ENCODE measurements around the gene RNF213.
"Not testable (repeated sequence)": the region's sequence is repeated elsewhere in the genome, so short reads cannot be mapped to it uniquely, and the experiment has no call there.

Gene RNF213

DNA sequence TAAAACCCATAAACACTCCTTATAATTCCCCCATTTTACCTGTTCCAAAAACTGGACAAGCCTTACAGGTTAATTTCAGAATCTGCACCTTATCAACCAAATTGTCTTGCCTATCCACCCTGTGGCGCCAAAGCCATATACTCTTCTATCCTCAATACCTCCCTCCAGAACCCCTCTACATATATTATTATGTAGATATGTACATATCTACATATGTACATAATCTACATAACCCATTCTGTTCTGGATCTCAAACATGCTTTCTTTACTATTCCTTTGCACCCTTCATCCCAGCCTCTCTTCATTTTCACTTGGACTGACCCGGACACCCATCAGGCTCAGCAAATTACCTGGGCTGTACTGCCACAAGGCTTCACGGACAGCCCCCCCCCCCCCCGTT is 142.3 kb downstream of the RNF213 start:
- Histone ChIP-seq H3K27me3 (ENCODE audit: low read length) (no peaks in the 10 kb centered on the region), H2AFZ (ENCODE audit: low read depth, low read length, severe bottlenecking) (no peak overlapping the region), H3K4me3 (ENCODE audit: insufficient read depth, low read length, poor library complexity, severe bottlenecking) (no peak overlapping the region), H3K4me2 (ENCODE audit: low read depth, low read length, poor library complexity, severe bottlenecking) (no peak overlapping the region), H3F3A (ENCODE audit: insufficient read depth) (no peaks in the 10 kb centered on the region), H4K20me1 (ENCODE audit: low read depth, low read length) (no peaks in the 10 kb centered on the region), H3K36me3 (ENCODE audit: low read length) (no peaks in the 10 kb centered on the region), H3K9me2 (replicated peaks; ENCODE audit: insufficient read depth, low read length) (no peaks in the 10 kb centered on the region), H3K79me2 (ENCODE audit: insufficient read depth, low read length) (no peaks in the 10 kb centered on the region), H3K27ac (ENCODE audit: low read depth, low read length) (no peak overlapping the region), H3K9ac (ENCODE audit: low read length) (no peak overlapping the region), H3K9me3 (ENCODE audit: insufficient read depth, low read length) (no peaks in the 10 kb centered on the region)
- TF ChIP-seq, protein P1, sequence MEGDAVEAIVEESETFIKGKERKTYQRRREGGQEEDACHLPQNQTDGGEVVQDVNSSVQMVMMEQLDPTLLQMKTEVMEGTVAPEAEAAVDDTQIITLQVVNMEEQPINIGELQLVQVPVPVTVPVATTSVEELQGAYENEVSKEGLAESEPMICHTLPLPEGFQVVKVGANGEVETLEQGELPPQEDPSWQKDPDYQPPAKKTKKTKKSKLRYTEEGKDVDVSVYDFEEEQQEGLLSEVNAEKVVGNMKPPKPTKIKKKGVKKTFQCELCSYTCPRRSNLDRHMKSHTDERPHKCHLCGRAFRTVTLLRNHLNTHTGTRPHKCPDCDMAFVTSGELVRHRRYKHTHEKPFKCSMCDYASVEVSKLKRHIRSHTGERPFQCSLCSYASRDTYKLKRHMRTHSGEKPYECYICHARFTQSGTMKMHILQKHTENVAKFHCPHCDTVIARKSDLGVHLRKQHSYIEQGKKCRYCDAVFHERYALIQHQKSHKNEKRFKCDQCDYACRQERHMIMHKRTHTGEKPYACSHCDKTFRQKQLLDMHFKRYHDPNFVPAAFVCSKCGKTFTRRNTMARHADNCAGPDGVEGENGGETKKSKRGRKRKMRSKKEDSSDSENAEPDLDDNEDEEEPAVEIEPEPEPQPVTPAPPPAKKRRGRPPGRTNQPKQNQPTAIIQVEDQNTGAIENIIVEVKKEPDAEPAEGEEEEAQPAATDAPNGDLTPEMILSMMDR (IDR thresholded peaks at IDR 0.05; ENCODE audit: insufficient read depth, low read length, poor library complexity, severe bottlenecking): no peak
- TF ChIP-seq EZH2phosphoT487 (conservative IDR thresholded peaks at IDR 0.05; ENCODE audit: low read length): no peak

DNA sequence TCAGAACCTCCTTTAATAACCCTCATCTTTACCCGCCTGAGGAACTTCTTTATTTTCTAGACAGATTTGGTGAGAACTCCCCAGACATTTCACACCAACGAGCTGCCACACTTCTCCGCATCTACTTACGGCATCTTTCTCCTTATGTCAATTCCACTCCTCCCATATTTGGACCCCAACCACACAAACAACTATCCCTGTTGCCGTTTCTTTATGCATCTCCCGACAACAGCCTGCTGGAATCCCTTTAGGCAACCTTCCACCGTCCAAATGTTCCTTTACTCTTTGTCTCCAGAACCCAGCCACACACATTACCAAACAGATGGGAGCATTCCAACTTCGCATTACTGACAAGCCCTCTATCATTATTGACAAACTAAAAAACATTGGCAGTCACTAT is 145.5 kb downstream of the RNF213 start:
- Histone ChIP-seq H3K9ac (ENCODE audit: low read length) (no peak overlapping the region), H3K79me2 (ENCODE audit: insufficient read depth, low read length) (no peaks in the 10 kb centered on the region), H3K27ac (ENCODE audit: low read depth, low read length) (no peak overlapping the region), H4K20me1 (ENCODE audit: low read depth, low read length) (no peaks in the 10 kb centered on the region), H3K9me2 (replicated peaks; ENCODE audit: insufficient read depth, low read length) (no peaks in the 10 kb centered on the region), H3K4me3 (ENCODE audit: insufficient read depth, low read length, poor library complexity, severe bottlenecking) (no peak overlapping the region), H2AFZ (ENCODE audit: low read depth, low read length, severe bottlenecking) (no peak overlapping the region), H3K4me2 (ENCODE audit: low read depth, low read length, poor library complexity, severe bottlenecking) (no peak overlapping the region), H3K27me3 (ENCODE audit: low read length) (no peaks in the 10 kb centered on the region), H3K9me3 (ENCODE audit: insufficient read depth, low read length) (no peaks in the 10 kb centered on the region), H3F3A (ENCODE audit: insufficient read depth) (no peaks in the 10 kb centered on the region), H3K36me3 (ENCODE audit: low read length) (no peaks in the 10 kb centered on the region)
- TF ChIP-seq, protein P1 (IDR thresholded peaks at IDR 0.05; ENCODE audit: insufficient read depth, low read length, poor library complexity, severe bottlenecking): no peak
- TF ChIP-seq EZH2phosphoT487 (conservative IDR thresholded peaks at IDR 0.05; ENCODE audit: low read length): no peak

DNA sequence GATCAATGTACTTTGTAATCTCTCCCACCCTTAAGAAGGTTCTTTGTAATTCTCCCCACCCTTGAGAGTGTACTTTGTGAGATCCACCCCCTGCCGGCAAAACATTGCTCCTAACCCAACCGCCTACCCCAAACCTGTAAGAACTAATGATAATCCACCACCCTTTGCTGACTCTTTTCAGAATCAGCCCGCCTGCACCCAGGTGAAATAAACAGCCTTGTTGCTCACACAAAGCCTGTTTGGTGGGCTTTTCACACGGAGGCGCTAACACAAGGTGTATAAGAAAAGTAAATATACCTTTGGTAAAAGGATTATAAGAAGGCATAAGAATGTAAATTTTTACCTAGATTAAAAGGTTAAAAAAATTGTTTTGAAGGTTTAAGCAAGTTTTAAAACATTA is 147.3 kb downstream of the RNF213 start:
- not testable (repeated sequence) for H3K27me3 ChIP-seq (ENCODE audit: low read length); H3K9ac ChIP-seq (ENCODE audit: low read length); H3K79me2 ChIP-seq (ENCODE audit: insufficient read depth, low read length); H3K27ac ChIP-seq (ENCODE audit: low read depth, low read length); H3K4me2 ChIP-seq (ENCODE audit: low read depth, low read length, poor library complexity, severe bottlenecking); H3K36me3 ChIP-seq (ENCODE audit: low read length); H2AFZ ChIP-seq (ENCODE audit: low read depth, low read length, severe bottlenecking); H3F3A ChIP-seq (ENCODE audit: insufficient read depth); H3K4me3 ChIP-seq (ENCODE audit: insufficient read depth, low read length, poor library complexity, severe bottlenecking); H3K9me2 ChIP-seq (replicated peaks; ENCODE audit: insufficient read depth, low read length); H4K20me1 ChIP-seq (ENCODE audit: low read depth, low read length); H3K9me3 ChIP-seq (ENCODE audit: insufficient read depth, low read length)

DNA sequence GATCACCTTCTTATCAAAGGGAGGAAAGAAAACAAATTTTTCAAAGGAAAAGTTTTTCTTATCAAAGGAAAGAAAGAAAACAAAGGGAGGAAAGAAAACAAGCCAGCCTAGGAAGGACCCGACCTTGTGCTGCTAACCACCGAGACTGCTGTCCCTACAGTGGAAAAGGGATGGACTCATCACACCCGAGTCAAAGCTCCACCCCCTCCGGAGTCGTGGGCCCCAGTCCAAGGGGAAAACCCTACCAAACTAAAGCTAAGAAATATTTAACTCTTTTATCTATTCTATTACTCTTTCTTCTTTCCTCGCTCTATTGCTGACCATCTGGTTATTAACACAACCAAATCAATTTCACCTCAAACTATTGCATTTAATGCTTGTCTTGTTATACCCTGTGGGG is 148.2 kb downstream of the RNF213 start:
- no peaks in the 10 kb centered on the region for H3K79me2 ChIP-seq (ENCODE audit: insufficient read depth, low read length)
- no peaks in the 10 kb centered on the region for H3K9me2 ChIP-seq (replicated peaks; ENCODE audit: insufficient read depth, low read length)
- no peaks in the 10 kb centered on the region for H3K27me3 ChIP-seq (ENCODE audit: low read length)
- TF ChIP-seq, protein P1 (IDR thresholded peaks at IDR 0.05; ENCODE audit: insufficient read depth, low read length, poor library complexity, severe bottlenecking): no peak
- no peak for TF ChIP-seq EZH2phosphoT487 (conservative IDR thresholded peaks at IDR 0.05; ENCODE audit: low read length)
- no peaks in the 10 kb centered on the region for H3K36me3 ChIP-seq (ENCODE audit: low read length)
- H3K9me3 ChIP-seq (ENCODE audit: insufficient read depth, low read length): no peaks in the 10 kb centered on the region
- no peaks in the 10 kb centered on the region for H4K20me1 ChIP-seq (ENCODE audit: low read depth, low read length)
- H2AFZ ChIP-seq (ENCODE audit: low read depth, low read length, severe bottlenecking): no peak overlapping the region
- no peaks in the 10 kb centered on the region for H3F3A ChIP-seq (ENCODE audit: insufficient read depth)
- no peak overlapping the region for H3K4me2 ChIP-seq (ENCODE audit: low read depth, low read length, poor library complexity, severe bottlenecking)
- H3K9ac ChIP-seq (ENCODE audit: low read length): no peak overlapping the region
- no peak overlapping the region for H3K27ac ChIP-seq (ENCODE audit: low read depth, low read length)
- no peak overlapping the region for H3K4me3 ChIP-seq (ENCODE audit: insufficient read depth, low read length, poor library complexity, severe bottlenecking)

All from SU-DHL-6 (cell line).